ENCODE measurements around the gene ADCY10. TPM values are rescaled to one million over a fixed set of nuclear protein-coding genes. Genes with fewer than 3 reads are reported as not detected.

ADCY10 gene
- total and polyA plus RNA-seq, 12 donors = 0.10 to 0.70 (median 0.17) TPM

DNA sequence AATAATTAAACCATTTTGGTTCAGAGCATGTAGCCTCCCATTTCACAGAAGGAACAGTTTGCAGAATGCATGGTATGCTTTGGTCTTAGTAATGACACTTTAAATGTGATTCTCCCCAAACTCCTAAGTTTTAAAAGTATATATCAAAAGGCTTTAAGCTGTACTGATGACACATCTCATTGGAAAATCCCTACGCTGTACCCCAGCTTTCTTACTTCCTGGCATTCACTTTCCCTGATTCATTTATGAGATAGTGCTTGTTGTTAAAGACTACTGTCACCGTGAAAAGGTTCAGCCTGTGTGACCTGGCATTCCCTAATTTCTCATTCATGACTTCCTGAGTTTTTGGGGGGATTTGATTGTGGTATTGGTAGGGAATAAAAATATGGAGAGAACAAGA lies 138.8 kb downstream of the ADCY10 start:
- Histone ChIP-seq H3K27ac (no peak overlapping the region), H3K9me3 (no peaks in the 10 kb centered on the region), H3K27me3 (no peaks in the 10 kb centered on the region), H3K4me3 (no peak overlapping the region), H3K36me3 (peaks cover 0 to 82% (median 6%) of the 10 kb centered on the region in 9 donors), H3K4me1 (peaks cover 0 to 26% (median 0%) of the 10 kb centered on the region in 9 donors)
- DNase-seq (no peak), ATAC-seq (no peak)
- TF ChIP-seq, protein P1, sequence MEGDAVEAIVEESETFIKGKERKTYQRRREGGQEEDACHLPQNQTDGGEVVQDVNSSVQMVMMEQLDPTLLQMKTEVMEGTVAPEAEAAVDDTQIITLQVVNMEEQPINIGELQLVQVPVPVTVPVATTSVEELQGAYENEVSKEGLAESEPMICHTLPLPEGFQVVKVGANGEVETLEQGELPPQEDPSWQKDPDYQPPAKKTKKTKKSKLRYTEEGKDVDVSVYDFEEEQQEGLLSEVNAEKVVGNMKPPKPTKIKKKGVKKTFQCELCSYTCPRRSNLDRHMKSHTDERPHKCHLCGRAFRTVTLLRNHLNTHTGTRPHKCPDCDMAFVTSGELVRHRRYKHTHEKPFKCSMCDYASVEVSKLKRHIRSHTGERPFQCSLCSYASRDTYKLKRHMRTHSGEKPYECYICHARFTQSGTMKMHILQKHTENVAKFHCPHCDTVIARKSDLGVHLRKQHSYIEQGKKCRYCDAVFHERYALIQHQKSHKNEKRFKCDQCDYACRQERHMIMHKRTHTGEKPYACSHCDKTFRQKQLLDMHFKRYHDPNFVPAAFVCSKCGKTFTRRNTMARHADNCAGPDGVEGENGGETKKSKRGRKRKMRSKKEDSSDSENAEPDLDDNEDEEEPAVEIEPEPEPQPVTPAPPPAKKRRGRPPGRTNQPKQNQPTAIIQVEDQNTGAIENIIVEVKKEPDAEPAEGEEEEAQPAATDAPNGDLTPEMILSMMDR (IDR thresholded peaks at IDR 0.05) = no peak
- WGBS, 2 donors = 72 to 84% methylated on average over 2 of the region's 2 CpGs
- intact Hi-C loops (cut with DNase I) = no loop called here

- H3K27me3 ChIP-seq = no peaks in the 10 kb centered on the region
- no peak overlapping the region for H3K27ac ChIP-seq
- H3K4me3 ChIP-seq = no peak overlapping the region
- peaks cover 0 to 82% (median 4%) of the 10 kb centered on the region in 9 donors for H3K36me3 ChIP-seq
- TF ChIP-seq, protein P1 (IDR thresholded peaks at IDR 0.05) = no peak
- no peaks in the 10 kb centered on the region for H3K9me3 ChIP-seq
- no peak for DNase-seq
- H3K4me1 ChIP-seq = peaks cover 0 to 26% (median 0%) of the 10 kb centered on the region in 9 donors
- intact Hi-C loops (cut with DNase I) = no loop called here
- no peak for ATAC-seq
Measured at GRCh38 chr1:167774710-167775109, 139.2 kb downstream of the ADCY10 start.

DNA sequence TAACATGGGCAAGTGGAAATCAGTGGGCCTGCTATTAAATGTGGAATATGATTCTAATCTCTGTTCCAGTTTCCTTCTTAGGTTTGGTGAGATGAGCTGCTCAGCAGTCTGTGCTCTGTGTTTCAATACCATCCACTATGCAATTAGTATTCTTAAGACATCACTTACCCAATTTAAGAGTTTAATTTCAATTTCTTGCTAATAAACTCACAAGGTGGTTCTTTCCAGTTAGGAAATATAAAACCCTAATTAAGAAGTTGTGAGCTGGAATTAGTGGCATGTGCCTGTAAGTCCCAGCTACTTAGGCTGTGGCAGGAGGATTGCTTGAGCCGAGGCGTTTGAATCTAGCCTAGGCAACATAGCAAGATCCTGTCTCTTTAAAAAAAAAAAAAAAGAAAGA lies 140.4 kb downstream of the ADCY10 start:
- TF ChIP-seq, protein P1 (IDR thresholded peaks at IDR 0.05) = no peak
- no peaks in the 10 kb centered on the region for H3K9me3 ChIP-seq
- no peak overlapping the region for H3K27ac ChIP-seq
- DNase-seq (no peak), ATAC-seq (no peak)
- 91 to 96% methylated on average over 2 of the region's 2 CpGs for WGBS, 2 donors
- H3K4me3 ChIP-seq = no peak overlapping the region
- peaks cover 0 to 88% (median 4%) of the 10 kb centered on the region in 9 donors for H3K36me3 ChIP-seq
- no peaks in the 10 kb centered on the region for H3K27me3 ChIP-seq
- intact Hi-C loops (cut with DNase I) = no loop called here
- peaks cover 0 to 26% (median 0%) of the 10 kb centered on the region in 9 donors for H3K4me1 ChIP-seq

- no peak for ATAC-seq
- H3K9me3 ChIP-seq = no peaks in the 10 kb centered on the region
- H3K4me3 ChIP-seq = no peak overlapping the region
- intact Hi-C loops (cut with DNase I) = no loop called here
- H3K36me3 ChIP-seq = peaks cover 0 to 91% (median 4%) of the 10 kb centered on the region in 9 donors
- H3K27ac ChIP-seq = no peak overlapping the region
- DNase-seq = no peak
- 94 to 97% methylated on average over 4 of the region's 4 CpGs for WGBS, 2 donors
- TF ChIP-seq, protein P1 (IDR thresholded peaks at IDR 0.05) = no peak
- H3K27me3 ChIP-seq = no peaks in the 10 kb centered on the region
- peaks cover 0 to 28% (median 0%) of the 10 kb centered on the region in 9 donors for H3K4me1 ChIP-seq
Measured at GRCh38 chr1:167772436-167772835, 141.5 kb downstream of the ADCY10 start.

Measured in heart right ventricle (tissue), 16 donors.